Neural progenitor cell (in vitro differentiated cells): ENCODE measurements around the gene PPP1R27. TPM values are rescaled to one million over a fixed set of nuclear protein-coding genes. Genes with fewer than 3 reads are reported as not detected.

Source experiments
- DNase-seq: peaks from one replicate; pipeline ENCODE4 v3.0.0-alpha.2; 2016; ENCODE audit warnings: low spot score
- H2AFZ ChIP-seq: fragments of 200-600 bp; sonication (generic); replicated peaks from 2 replicates; pipeline ENCODE4 v1.6.1; 2016; ENCODE audit warnings: antibody characterized with exemption
- H3F3A ChIP-seq: fragments of 200-600 bp; sonication (generic); 2 replicates; pipeline ENCODE4 v1.6.1; 2016; ENCODE audit warnings: antibody characterized with exemption, low read depth
- H3K27ac ChIP-seq: fragments of 200-600 bp; sonication (generic); 2 replicates; pipeline ENCODE4 v1.5.1; 2016; ENCODE audit warnings: mild to moderate bottlenecking
- H3K27me3 ChIP-seq: fragments of 200-600 bp; sonication (generic); 2 replicates; pipeline ENCODE4 v1.6.1; 2016; ENCODE audit warnings: mild to moderate bottlenecking, moderate library complexity
- H3K36me3 ChIP-seq: fragments of 200-600 bp; sonication (generic); 2 replicates; pipeline ENCODE4 v1.5.1; 2016
- H3K4me1 ChIP-seq: fragments of 200-600 bp; sonication (generic); 2 replicates; pipeline ENCODE4 v1.6.1; 2016; ENCODE audit warnings: mixed run types
- H3K4me2 ChIP-seq: fragments of 200-600 bp; sonication (generic); 2 replicates; pipeline ENCODE4 v1.6.1; 2016
- H3K4me3 ChIP-seq: fragments of 200-600 bp; sonication (generic); 2 replicates; pipeline ENCODE4 v1.5.1; 2016
- H3K79me2 ChIP-seq: fragments of 200-600 bp; sonication (generic); 2 replicates; pipeline ENCODE4 v1.6.1; 2016; ENCODE audit warnings: low read depth
- H3K9ac ChIP-seq: fragments of 200-600 bp; sonication (generic); 2 replicates; pipeline ENCODE4 v1.6.1; 2016
- H3K9me3 ChIP-seq: fragments of 200-600 bp; sonication (generic); 2 replicates; pipeline ENCODE4 v1.5.1; 2016; ENCODE audit warnings: low read depth
- H4K20me1 ChIP-seq: fragments of 200-600 bp; sonication (generic); 2 replicates; pipeline ENCODE4 v1.6.1; 2016; ENCODE audit warnings: low read depth
- H3K27ac Mint-ChIP-seq: 3 replicates; pipeline ENCODE4 v1.8.0; 2021; ENCODE audit warnings: mixed read lengths
- H3K27me3 Mint-ChIP-seq: 2 replicates; pipeline ENCODE4 v1.8.0; 2022; ENCODE audit warnings: low read depth, mild to moderate bottlenecking, inconsistent platforms, moderate library complexity, mixed read lengths; ENCODE audit not compliant: insufficient read depth
- H3K36me3 Mint-ChIP-seq: 3 replicates; pipeline ENCODE4 v1.8.0; 2021; ENCODE audit warnings: mixed read lengths
- H3K4me1 Mint-ChIP-seq: 3 replicates; pipeline ENCODE4 v1.8.0; 2021; ENCODE audit warnings: mixed read lengths
- H3K4me3 Mint-ChIP-seq: 3 replicates; pipeline ENCODE4 v1.8.0; 2021; ENCODE audit warnings: mild to moderate bottlenecking, moderate library complexity, mixed read lengths
- H3K9me3 Mint-ChIP-seq: 3 replicates; pipeline ENCODE4 v1.8.0; 2020; ENCODE audit warnings: mixed read lengths
- EZH2 ChIP-seq: fragments of 200-600 bp; sonication (generic); IDR thresholded peaks from 2 replicates; pipeline ENCODE4 v1.6.1; 2017; ENCODE audit warnings: antibody characterized with exemption, mild to moderate bottlenecking, moderate library complexity
- EZH2phosphoT487 ChIP-seq: fragments of 200-600 bp; sonication (generic); IDR thresholded peaks from 2 replicates; pipeline ENCODE4 v1.6.1; 2017; ENCODE audit warnings: antibody characterized with exemption
- total RNA-seq: library from RNA; depleted of rRNA; stranded (reverse); fragments of >200 nt; gene quantifications from 2 replicates; pipeline ENCODE4 v1.2.3, GENCODE V29; 2015; ENCODE audit warnings: low replicate concordance
- TF ChIP-seq, protein P1 (sequence below): fragments of 200-600 bp; sonication (generic); IDR thresholded peaks from 2 replicates; pipeline ENCODE4 v1.5.1; 2017; ENCODE audit warnings: antibody characterized with exemption, mild to moderate bottlenecking

The PPP1R27 gene
- total RNA-seq, 1 donor from 2014 or later: not detected

DNA sequence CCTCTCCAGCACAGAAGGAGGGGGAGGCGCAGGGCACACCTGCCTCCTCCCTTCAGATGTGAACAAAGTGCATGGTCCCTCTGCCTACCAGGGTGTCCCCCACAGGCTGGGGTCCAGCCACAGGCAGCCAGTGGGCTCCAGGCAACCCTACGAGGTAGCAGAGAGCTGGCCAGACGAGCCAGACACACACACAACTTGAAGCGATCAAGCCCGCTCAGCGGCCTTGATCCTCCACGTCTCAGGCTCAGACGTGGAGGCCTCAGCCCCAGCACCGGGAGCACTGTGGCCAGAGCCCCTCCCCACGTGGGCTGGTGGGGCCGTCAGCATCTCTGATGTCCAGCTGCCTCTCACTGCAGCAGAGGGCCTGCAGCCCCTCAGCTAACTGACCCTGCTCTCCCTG is 10.3 kb downstream of the PPP1R27 start:
- H4K20me1 ChIP-seq: peaks cover 20% of the 10 kb centered on the region
- Mint-ChIP-seq H3K4me3 (no peak overlapping the region), H3K9me3 (no peaks in the 10 kb centered on the region), H3K36me3 (peaks cover 8% of the 10 kb centered on the region), H3K4me1 (peaks cover 10% of the 10 kb centered on the region), H3K27ac (no peak overlapping the region), H3K27me3 (peaks cover 3% of the 10 kb centered on the region)
- H2AFZ ChIP-seq: no peak overlapping the region
- H3K9ac ChIP-seq: no peak overlapping the region
- no peaks in the 10 kb centered on the region for H3K4me1 ChIP-seq
- H3K27ac ChIP-seq: no peak overlapping the region
- no peak overlapping the region for H3K4me2 ChIP-seq
- no peaks in the 10 kb centered on the region for H3F3A ChIP-seq
- H3K9me3 ChIP-seq: no peaks in the 10 kb centered on the region
- no peaks in the 10 kb centered on the region for H3K27me3 ChIP-seq
- DNase-seq: no peak
- TF ChIP-seq EZH2phosphoT487: no peak
- TF ChIP-seq, protein P1, sequence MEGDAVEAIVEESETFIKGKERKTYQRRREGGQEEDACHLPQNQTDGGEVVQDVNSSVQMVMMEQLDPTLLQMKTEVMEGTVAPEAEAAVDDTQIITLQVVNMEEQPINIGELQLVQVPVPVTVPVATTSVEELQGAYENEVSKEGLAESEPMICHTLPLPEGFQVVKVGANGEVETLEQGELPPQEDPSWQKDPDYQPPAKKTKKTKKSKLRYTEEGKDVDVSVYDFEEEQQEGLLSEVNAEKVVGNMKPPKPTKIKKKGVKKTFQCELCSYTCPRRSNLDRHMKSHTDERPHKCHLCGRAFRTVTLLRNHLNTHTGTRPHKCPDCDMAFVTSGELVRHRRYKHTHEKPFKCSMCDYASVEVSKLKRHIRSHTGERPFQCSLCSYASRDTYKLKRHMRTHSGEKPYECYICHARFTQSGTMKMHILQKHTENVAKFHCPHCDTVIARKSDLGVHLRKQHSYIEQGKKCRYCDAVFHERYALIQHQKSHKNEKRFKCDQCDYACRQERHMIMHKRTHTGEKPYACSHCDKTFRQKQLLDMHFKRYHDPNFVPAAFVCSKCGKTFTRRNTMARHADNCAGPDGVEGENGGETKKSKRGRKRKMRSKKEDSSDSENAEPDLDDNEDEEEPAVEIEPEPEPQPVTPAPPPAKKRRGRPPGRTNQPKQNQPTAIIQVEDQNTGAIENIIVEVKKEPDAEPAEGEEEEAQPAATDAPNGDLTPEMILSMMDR: no peak
- no peak for TF ChIP-seq EZH2
- H3K36me3 ChIP-seq: no peaks in the 10 kb centered on the region
- peaks cover 8% of the 10 kb centered on the region for H3K79me2 ChIP-seq
- no peak overlapping the region for H3K4me3 ChIP-seq

DNA sequence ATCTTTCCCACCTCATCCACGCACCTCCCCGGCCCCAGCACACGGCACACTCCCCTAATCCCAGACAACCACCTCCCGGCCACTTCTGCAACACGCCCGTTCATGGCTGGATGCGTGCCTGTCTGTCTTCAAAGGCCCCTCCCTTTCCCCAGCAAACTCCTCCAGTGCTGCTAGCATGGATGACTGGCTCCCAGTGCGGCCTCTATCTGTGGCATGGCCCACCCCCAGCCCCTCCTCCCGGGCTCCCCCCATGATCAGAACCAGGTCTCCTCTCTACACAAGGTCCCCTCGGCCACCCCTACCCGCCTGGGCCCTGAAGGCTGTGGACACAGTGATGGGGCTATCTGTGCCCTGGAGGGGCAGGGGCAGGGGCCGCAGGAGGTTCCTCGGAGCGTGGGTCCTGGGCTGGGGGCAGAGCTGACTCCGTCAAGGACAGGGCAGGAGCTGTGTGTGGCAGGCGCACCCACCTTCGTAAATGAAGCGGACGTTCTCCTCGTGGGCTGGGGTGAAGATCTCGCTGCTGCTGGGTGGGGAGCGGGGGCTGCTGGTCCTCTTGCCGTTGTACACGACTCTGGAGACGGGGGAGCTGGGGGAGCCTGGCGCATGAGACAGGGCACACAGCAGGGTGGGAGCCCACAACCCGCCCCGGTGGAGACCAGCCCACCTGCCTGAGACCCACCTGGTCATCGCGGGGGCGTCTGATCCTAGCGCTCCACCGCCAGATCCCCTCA is 10.9 kb downstream of the PPP1R27 start:
- no peak overlapping the region for H3K27ac ChIP-seq
- H3K4me1 ChIP-seq: no peaks in the 10 kb centered on the region
- Mint-ChIP-seq H3K36me3 (peaks cover 8% of the 10 kb centered on the region), H3K4me1 (peaks cover 6% of the 10 kb centered on the region), H3K27me3 (peaks cover 3% of the 10 kb centered on the region), H3K27ac (no peak overlapping the region), H3K9me3 (no peaks in the 10 kb centered on the region), H3K4me3 (peak overlapping the region; percentile 73)
- TF ChIP-seq EZH2 (no peak), EZH2phosphoT487 (no peak)
- TF ChIP-seq, protein P1: no peak
- H3K27me3 ChIP-seq: no peaks in the 10 kb centered on the region
- no peaks in the 10 kb centered on the region for H3K9me3 ChIP-seq
- H4K20me1 ChIP-seq: peaks cover 20% of the 10 kb centered on the region
- no peak overlapping the region for H2AFZ ChIP-seq
- no peak overlapping the region for H3K4me3 ChIP-seq
- H3F3A ChIP-seq: no peaks in the 10 kb centered on the region
- DNase-seq: no peak
- H3K79me2 ChIP-seq: peaks cover 5% of the 10 kb centered on the region
- H3K4me2 ChIP-seq: no peak overlapping the region
- no peak overlapping the region for H3K9ac ChIP-seq
- H3K36me3 ChIP-seq: no peaks in the 10 kb centered on the region

DNA sequence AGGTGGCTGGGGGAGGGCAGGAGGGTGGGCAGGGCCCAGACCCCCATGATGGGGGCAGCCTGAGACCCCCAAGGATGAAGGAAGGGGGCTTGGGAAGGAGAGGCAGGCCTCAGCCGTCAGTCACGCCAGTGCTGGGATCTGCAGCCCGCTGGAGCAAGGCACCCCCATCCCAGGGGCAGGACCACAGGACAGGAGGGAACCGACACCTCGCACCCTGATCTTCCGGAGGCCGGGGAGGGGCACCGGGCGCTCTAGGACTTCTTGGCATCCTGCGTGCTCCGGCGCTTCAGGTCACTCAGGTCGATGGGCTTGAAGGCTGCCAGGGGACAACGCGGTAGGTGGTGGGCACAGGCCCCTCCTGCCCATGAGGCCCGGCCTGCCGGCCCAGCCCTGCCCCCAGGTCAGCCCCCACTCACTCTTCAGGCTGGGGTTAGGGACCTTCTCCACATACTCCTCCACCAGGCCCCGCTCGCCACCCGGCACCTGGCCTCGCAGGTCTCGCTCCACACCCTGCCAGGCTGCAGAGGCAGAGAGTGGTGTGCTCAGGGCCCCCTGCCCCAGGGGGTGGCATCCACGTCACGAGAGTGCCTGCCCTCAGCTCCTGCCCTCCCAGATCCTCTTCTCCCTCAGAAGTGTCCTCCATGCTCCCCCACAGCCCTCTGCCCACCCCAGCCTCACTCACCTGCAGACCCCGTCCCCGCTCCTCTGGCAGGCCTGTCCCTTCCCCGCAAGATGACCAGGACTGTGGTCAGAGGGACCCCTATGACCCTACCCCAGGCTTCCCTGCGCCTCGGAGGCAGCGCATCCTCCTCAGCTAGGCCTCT is 11.6 kb downstream of the PPP1R27 start:
- H4K20me1 ChIP-seq: peaks cover 20% of the 10 kb centered on the region
- H3F3A ChIP-seq: no peaks in the 10 kb centered on the region
- Mint-ChIP-seq H3K27me3 (peaks cover 5% of the 10 kb centered on the region), H3K4me1 (peaks cover under 1% of the 10 kb centered on the region), H3K4me3 (peak overlapping the region; percentile 73), H3K27ac (no peak overlapping the region), H3K9me3 (no peaks in the 10 kb centered on the region), H3K36me3 (peaks cover 5% of the 10 kb centered on the region)
- no peak overlapping the region for H3K27ac ChIP-seq
- no peak overlapping the region for H3K4me3 ChIP-seq
- peaks cover 5% of the 10 kb centered on the region for H3K79me2 ChIP-seq
- H3K9ac ChIP-seq: no peak overlapping the region
- H3K27me3 ChIP-seq: no peaks in the 10 kb centered on the region
- no peaks in the 10 kb centered on the region for H3K36me3 ChIP-seq
- no peak overlapping the region for H3K4me2 ChIP-seq
- no peaks in the 10 kb centered on the region for H3K4me1 ChIP-seq
- no peak overlapping the region for H2AFZ ChIP-seq
- DNase-seq: no peak
- no peaks in the 10 kb centered on the region for H3K9me3 ChIP-seq
- no peak for TF ChIP-seq EZH2
- TF ChIP-seq, protein P1: no peak
- TF ChIP-seq EZH2phosphoT487: no peak
